Measurements from ENCODE around the gene JMJD1C.

The JMJD1C gene

DNA sequence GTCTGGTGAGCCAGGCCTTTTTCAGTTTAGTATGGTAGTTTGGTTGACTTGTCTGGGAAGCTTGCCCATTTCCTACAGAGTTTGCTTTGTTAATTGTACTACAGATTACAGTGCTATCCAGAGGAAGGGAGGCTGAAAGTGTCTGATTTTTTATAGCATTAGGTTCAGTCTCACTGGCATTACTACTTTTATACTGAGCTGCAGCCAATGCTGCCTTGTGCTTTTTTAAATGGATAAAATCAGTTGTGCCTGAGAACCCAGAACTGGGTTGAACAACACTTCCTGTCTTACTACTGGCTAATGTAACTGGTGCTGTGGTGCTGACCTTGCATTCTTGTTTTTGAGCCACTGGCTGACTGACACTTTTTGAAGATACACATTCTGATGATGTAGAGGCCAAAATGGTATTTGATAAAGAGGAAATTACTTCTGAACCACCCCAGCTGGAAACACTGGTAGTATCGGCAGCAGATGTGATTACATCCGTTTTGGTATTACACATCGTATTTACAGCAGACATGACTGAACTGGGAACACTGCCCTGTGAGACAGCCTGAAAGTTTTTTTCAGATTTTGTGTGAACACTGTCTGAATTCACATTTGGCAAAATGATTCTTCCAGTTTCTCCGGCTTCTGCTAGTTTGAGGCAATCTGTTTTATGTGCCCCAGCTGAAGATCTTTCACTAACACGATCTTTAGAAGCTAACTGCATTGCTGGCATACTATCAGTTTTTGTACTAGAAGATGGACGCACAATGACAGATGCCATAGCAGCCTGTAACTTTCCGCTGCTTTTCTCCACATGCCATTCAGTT lies 258.6 kb downstream of the JMJD1C start:
- no peak for DNase-seq

DNA sequence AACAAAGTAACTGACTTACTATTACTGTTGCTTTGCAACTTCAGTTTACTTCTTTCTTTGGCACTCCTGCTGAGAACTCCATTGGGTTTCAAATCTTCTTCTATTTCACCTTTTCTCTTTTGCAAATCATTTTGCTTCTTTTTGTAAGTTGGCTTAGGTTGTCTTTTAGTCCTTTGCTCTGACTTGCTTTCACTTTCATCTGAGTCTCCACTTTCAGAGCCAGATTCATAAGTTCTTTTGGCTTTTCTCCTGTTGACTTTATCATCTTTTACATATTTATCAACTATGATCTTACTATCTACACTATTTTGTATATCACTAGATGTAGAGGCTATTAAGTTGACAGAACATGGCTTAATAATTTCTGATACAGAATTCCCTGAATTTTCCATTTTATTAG lies 259.2 kb downstream of the JMJD1C start:
- DNase-seq: no peak

DNA sequence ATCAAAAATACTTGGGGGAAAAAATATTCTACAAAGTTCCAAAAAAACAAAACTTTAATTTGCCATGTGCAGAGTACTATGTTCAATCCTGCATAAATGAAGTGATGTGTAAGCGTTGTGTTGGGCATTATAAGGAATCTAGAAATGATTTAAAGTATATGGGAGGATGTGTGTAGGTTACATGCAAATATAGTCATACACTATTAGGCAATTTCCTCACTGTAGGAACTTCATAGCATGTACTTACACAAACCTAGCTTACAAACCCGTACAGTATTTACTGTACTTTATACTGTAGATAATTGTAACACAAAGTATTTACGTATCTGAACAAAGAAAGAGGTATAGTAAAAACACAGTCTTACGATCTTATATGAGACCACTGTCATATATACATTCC lies 260.4 kb downstream of the JMJD1C start:
- no peak for DNase-seq

DNA sequence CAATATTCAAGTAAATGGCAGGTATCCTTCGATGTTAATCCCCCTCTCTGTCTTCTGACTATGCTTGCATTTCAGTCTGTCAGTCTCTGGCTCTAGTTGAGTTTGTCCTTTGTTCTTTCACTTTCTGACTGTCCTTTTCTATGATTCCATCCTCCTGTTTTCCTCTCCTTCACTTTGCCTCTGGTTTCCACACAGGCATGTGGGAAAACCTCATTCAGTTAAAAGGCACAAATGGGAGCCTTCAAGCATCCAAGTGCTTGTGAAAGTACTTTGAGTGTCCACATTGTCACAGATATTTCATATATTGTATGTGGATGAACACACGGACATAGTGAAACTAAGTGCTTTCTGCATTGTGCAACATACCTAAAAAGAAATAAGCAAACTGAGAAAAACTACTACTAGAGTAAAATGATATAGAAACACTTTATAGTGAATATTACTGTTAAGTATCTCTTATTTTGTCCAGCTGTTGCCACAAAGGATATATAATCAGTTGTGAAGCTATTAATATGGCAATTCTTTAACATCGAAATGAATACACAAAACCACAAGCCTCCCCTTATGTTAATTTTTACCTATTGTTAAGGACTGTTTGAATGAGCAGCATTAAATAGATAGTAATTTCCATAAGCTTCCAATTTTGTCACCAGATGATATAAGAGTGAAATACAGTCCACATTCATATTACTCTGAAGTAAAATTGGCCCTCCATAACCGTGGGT lies 260.9 kb downstream of the JMJD1C start:
- DNase-seq: no peak

DNA sequence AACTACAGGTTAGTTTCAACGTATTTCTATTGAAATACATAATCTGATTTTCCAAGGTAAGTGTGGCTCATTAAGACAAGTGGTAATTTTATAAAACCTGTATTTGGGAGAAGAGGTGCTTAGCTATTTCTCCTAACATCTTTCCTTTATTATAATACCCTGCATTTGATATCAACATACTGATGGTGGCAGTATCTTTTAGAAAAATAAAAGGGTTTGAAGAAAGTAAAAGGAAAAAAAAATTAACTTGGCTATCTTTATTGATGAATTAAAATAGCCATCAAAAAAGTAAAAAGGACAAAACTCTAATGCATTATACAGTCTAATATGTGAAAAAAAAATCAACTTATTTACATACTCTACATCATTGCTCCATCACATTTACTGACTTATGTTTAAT lies 264.7 kb downstream of the JMJD1C start:
- no peak for DNase-seq

DNA sequence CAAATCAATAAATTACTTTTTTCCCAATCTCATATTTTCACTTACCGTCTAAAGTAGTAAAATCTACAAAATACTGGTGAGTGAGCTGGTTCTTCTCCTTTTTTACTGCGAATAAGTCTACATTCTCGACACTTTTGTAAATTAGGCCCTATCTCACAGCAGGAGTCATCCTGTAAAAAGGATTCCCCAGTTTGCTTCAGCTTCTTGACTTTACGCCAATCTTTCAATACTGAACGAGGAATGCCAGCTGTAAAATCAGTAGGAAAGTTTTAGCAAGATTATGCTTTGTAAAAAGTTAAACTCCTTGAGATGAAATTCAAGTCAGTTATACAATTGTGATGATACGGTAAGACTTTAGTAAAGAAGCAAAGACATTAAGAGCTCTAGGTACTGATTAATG lies 265.3 kb downstream of the JMJD1C start:
- no peak for DNase-seq

DNA sequence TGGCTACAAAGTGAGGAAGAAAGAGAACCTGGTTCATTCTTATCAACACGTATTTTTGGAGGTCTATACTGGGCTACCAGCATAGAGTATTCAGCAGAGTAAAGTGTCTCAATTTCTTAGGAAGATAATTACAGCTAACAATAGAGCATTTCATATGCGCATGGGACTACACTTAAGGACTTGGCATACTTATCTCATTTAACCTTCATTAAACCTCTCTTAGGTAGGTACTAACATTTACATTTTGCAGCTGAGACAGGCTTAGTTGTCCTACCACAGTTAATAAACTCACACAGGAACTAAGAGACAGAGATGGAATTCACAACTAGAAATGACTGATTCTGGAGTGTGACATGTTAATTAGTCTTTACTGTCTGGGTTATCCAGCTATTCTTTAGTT lies 266.1 kb downstream of the JMJD1C start:
- DNase-seq: no peak

DNA sequence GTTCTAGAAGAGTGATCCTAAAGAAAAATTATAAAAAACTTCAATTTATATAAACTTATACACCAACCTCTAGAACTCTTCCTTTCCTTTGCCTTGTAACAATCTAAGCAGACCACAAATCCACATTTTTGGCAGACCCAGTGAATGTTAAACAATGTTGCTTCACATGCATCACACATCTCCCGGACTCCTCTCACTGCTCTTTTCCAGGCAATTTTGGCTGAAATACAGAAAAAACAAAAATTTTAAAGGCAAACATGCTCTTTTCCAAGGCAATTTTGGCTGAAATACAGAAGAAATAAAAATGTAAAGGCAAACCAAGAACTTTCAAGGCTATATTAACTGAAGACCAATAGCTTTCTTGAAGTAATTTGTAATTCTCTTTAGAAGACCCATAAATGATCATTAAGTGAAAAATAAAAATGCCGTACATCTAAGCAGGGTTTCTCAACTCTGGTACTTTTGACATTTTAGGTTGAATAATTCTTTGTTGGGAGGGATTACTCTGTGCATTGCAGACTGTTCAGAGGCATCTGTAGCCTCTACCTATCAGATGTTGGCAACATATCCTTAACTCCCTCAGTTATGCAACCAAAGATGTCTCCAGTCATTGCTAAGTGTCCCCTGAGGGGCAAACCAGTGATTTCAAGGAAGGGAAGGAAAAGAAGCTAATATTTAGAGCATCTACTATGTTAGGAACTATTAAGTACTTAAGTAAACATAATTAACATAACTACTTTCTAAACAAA lies 268.3 kb downstream of the JMJD1C start:
- no peak for DNase-seq

DNA sequence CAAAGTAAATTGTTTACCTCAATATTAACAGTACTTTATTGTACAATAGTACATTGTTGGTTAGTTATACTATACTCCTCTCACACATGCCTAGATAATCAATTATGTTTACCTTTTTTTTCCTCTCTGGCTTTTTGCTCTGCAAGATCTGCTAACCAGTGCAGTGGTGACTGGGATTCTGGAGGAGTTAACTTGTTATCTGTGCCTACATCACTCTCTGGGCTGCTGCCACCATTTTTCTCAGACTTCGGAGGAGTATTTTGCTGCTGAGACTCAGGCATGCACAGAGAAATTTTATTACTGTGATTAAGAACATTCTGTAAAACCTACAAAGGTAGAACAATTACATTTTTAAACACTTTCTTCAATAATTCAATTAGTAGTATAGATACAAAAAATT lies 273.0 kb downstream of the JMJD1C start:
- DNase-seq: no peak

DNA sequence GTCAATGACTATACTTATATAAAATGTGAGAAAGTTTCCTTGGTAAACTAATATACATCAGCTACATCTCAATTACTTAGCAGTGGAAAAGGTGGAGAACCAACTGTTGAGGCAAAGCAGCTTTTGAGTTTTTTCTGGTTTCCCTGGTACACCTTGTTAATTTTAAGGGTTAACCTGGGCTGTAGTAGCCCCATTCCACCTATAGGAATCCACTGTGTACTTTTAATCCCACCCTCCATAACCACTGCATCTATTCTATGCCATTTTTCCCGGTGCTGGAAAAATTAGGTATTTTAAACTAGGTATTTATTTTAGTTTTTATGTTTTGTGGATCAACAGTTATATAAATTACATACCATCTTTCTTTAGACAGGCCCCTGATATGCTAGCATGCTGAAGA lies 290.2 kb downstream of the JMJD1C start:
- no peak for DNase-seq

DNA sequence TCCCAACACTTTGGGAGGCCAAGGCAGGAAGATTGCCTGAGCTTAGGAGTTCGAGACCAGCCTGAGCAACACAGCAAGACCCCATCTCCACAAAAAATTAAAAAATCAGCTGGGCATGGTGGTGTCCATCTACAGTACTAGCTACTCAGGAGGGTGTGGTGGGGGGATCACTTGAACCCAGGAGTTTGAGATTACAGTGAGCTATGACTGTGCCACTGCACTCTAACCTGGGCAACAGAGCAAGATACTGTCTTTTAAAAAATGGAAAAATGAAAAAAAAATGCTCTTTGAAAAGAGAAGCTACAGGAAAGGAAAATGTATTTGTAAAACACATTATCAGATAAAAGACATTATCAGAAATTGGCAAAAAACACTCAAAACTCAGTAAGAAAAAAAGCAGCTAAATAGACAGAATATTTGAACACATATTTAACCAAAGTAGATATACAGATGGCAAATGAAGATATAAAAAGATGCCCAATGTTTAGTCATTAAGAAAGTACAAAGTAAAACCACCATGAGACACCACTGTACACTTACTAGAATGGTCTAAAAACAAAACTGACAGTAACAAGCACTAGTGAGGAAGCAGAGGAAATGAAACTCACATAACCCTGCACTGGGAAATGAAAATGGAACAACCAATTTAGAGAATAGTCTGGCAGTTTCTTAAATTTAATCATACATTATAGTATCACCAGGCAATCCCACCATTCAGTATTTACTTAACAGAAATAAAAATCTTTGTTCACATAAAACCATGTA lies 292.1 kb downstream of the JMJD1C start:
- DNase-seq: no peak

DNA sequence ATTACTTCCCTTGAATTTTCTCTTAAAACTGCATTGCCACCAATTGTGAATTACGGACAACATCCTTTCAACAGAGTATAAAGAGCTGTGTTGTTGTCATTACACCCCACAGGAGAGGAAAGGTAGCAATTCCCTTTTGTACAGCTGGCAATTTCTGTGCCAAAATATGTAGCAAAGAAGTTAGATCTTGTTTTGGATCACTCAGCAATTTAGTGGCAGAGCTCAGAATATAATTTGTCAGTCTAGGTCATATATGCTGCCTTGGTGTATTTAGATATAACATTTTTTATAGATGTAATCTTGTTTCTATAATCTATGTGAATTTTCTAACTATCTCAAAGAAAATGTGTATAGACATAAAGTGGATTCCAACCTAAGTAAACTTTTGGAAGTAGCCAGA lies 293.9 kb downstream of the JMJD1C start:
- no peak for DNase-seq

DNA sequence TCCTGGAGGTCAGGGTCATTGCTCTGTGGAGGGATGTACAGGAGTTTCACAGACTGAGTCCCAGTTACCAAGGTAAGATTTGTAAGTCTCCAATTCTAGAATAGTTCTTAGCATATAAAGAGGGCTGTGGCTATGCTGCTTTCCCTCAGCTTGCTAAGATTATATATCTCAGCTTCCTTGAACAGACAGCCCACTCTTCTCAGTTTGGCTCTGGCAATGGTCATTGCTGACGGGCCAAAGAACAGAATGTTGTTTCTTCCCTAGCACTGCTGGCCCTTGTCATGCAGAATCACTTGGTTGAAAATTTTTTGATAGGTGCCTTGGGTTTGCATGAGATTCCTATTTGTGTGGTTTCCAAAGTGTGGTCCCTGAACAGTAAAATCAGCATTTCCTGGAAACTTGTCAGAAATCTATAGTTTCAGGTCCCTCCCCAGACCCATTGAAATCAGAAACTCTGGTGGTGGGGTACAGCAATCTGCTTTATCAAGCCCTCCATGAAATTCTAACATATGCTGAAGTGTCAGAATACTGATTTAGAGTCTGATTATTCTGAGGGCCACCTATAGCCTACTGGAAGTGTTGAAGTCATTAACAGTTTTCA lies 294.4 kb downstream of the JMJD1C start:
- no peak for DNase-seq

DNA sequence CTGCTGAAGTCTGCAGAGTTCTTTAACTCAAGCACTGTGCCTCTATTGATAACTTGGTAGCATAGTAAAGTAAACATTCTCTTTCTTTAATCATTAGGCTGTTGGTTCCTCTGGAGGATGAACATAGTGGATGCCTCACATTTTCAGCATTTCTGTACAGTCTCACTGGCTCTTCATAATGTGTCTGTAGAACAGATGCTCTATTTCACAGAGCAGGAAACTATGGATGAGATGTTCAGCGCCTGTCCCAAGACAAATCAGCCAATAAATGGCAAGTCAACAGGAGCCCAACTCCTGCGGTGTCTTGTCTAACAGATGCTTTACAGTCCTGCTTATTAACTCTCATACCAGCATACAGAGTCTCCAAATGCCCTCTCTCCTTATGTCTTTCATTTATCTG lies 296.2 kb downstream of the JMJD1C start:
- DNase-seq: no peak

DNA sequence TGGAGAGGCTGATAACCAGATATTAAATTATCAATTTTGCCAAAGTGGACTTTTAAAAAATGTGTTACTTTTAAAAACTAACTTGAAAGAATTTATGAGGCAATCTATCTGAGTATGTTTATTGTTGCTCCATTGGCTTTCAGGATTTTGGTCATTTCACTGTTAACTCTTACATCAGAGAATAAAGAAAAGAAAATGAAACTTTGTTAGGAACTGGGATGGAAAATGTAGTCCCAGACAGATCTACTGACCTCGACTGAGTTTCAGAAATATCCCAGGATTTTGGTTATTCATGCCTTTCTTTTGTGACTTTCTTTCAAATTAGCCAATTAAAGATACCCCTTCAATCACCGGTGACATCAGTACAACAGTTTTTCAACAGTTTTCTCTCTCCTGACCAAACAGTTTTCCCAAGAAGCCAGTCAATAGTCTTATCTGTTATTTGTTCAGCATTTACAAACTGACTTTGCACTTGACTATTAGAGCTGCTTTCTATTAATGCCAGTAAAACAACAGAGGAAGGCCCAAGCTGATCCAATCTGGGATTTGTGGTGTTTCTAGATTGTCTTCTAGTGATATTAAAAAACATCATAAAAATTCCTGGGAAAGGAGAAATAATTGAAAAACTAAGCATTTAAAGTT lies 296.8 kb downstream of the JMJD1C start:
- DNase-seq: no peak

DNA sequence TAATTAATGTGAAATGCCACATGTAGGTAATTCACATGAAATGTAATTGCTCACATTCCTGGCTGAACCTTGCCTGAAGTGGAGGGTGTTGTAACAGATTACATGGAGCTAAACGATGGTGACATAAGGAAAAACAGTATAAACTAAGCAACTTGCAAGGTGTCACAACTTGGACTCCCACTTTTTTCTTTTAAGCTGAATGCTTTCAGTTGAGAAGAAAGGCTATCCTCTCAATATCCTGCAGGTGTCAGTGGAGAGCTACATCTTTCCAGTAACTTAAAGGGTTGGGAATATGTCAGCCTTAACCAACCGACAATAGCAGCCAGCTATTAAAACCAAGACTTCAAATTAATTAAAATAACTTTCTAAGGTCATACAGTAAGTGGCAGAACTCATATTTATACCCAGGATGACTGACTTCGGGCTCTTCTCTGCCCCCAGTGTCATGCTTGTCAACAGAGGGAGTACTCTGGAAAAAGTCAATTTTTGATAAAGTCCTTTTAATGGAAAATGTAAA lies 299.0 kb downstream of the JMJD1C start:
- DNase-seq: no peak

DNA sequence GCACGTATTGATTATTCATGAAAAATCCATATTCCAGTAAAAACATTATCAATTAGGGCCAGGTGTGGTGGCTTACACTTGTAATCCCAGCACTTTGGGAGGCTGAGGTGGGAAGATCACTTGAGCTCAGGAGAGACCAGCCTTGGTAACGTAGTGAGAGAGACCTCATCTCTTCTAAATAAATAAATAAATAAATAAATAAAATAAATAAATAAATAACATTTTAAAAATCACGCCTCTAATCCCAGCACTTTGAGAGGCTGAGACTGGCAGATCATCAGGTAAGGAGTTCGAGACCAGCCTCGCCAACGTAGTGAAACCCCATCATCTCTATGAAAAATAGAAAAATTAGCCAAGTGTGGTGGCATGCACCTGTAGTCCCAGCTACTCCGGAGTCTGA lies 300.5 kb downstream of the JMJD1C start:
- DNase-seq: no peak

DNA sequence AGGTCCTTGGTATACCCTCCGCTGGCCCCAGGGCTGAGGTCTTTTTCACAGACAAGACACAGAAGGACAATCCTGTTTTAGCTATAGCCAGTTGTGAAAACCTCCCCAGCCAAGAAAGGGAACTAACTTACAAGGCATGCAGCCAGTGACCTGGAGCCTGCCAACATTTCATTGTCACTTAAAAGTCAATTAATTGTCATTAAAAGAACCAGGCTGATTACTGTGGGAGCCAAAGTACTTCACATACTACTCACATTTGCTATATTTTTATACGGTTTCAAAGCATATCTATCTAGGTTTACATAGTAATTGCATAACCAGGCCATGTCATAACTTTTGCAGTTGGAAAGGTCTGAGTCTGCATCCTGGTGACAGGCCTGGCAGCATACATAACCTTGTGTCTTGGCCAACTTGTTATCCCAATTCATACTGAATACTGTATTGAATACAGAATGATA lies 301.6 kb downstream of the JMJD1C start:
- DNase-seq: no peak

DNA sequence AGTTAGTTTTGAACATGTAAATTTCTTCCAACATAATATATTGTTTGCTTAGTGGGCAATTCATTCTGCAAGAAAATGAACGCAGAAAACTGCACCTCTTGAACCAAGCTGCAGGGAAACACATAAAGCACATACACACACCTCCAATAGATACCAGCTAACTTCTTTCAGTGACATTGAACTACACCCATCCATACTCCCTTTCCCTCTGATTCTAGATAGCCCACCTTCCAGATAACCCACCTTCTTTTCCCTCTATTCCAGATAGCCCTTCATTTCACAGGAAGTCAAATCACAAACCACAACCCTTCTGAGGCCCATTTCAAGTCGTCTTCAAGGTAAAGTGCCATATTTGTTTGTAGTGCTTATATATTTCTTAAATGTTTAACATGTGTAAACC lies 304.2 kb downstream of the JMJD1C start:
- no peak for DNase-seq

DNA sequence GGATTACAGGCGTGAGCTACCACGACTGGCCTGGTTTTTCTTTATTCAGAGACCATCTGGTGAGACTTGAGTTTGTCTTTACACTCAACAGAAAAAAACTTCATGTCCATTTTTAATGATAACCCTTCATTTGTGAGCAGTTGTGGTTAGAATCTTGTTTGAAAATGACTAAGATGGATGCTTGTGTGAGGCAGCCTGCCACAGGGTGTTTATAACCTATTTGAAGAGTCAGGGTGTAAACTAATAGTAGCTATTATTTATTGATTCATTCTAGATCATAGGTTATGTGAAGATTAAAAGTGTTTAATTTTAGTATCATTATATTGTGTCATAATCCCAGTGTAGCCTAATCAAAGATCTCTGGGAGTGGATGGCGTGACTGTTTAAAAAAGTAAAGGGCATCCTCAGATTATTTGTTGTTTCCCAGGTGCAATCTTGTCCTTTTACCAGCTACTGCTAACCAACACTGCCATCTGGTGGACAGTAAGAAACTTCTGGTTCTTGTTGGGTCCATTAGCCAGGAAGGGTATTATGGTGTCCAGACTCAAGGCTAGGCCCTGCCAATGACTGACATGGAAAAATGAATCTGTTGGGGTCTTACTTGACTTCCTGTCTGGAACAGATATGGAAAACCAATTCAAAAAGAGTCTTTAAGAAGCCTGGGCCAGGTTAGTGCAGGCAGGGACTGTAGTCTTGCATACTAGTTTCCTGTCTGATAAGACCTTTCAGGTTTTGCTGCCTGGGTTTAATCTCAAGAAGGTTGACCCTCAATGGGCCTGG lies 307.7 kb downstream of the JMJD1C start:
- peak; percentile 11 for DNase-seq

DNA sequence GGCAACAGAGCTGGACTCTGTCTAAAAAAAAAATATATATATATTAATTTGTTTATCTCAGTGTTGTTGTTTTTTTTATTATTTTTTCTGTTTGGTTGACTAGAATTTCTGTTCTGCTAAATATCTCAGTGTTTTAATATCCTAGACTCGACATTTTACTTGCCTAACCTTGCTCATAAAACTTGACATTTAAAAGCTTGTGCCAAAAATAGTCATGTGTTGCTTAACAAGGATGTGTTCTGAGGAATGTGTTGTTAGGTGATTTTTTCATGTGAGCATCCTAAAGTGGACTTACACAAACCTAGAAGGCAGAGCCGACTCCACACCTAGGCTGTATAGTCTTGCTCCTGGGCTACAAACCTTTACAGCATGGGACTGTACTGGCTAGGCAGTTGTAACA lies 309.5 kb downstream of the JMJD1C start:
- DNase-seq: no peak

All from SHP77 treated with DMSO at 0.1 percent for 48 hours (cell line).